ENCODE measurements around the gene VTI1A. TPM values are rescaled to one million over a fixed set of nuclear protein-coding genes. Genes with fewer than 3 reads are reported as not detected.

VTI1A gene
- total RNA-seq, 3 donors from 2014 or later, result 36.2 to 55.9 (median 44.4) TPM

- H3K4me3 ChIP-seq, result no peak overlapping the region
- no peaks in the 10 kb centered on the region for H3K9me3 ChIP-seq
- intact Hi-C loops (cut with DNase I, micrococcal nuclease), result no loop called here
- no peak for ATAC-seq
- H3K4me1 ChIP-seq (ENCODE audit: low read depth), result no peaks in the 10 kb centered on the region
- TF ChIP-seq CTCF (IDR thresholded peaks at IDR 0.05), result no peak
- DNase-seq, result no peak
- H3K36me3 ChIP-seq (ENCODE audit: low read depth), result no peaks in the 10 kb centered on the region
Measured at GRCh38 chr10:112698133-112698817, 251.3 kb downstream of the VTI1A start.

GRCh38 chr10:112698818-112699164 is 251.8 kb downstream of the VTI1A start:
- no peaks in the 10 kb centered on the region for H3K36me3 ChIP-seq (ENCODE audit: low read depth)
- ATAC-seq (no peak), DNase-seq (no peak)
- TF ChIP-seq CTCF (IDR thresholded peaks at IDR 0.05), result no peak
- intact Hi-C loops (cut with DNase I, micrococcal nuclease), result no loop called here
- H3K4me1 ChIP-seq (ENCODE audit: low read depth), result no peaks in the 10 kb centered on the region
- no peak overlapping the region for H3K4me3 ChIP-seq
- no peaks in the 10 kb centered on the region for H3K9me3 ChIP-seq

DNA sequence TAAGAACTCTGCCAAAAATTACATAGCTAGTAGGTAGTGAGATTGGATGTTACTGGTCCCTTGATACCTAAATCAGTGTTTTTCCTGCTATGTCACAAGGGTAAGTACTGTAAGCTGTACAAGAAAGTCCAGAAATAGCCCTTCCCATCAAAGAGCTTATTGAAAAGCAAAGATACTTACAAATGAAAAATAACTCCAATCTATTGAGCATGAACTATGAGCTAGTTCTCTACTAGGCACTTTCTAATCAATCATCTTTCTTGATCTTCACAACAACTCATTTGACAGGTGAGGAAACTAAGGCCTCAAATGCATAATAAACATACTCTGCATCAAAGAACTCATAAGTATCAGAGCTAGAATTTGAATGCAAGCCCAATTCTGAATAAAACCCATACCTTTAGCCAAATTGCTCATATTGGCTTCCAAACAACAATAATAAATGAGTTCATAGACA is 253.2 kb downstream of the VTI1A start:
- intact Hi-C loops (cut with DNase I, micrococcal nuclease), result no loop called here

DNA sequence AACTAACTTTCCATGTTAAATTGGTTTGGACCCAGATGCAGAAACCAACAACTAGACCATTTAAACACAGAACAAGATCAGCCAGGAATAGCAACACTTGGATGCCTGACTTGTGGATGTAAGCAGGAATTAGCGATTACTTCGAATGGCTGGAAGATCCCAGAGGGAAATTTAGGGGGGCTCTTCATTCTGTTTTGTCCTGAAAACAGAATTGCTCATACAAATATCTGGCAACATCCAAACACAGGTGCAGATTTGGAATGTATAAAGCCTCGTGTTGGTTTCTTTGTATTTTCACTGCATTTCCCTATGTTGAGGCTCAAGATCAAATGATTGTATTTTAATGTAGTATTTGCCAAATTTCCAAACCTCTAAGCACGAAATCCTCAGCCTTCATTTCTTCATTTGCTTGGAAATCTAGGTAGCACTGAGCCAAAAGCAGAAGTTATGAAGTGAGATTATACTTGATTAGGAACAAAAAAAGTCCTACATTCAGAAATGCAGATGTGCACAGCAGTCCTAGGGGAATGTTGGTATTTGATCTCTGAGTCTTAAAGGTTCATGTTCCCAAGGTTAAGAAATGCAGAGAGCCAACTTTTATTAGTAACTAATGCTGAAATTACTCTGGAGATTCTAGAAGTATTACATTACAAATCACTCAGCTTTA is 254.3 kb downstream of the VTI1A start:
- Histone ChIP-seq H3K4me3 (no peak overlapping the region), H3K4me1 (ENCODE audit: low read depth) (no peaks in the 10 kb centered on the region), H3K36me3 (ENCODE audit: low read depth) (no peaks in the 10 kb centered on the region), H3K9me3 (no peaks in the 10 kb centered on the region)
- DNase-seq, result no peak
- no peak for TF ChIP-seq CTCF (IDR thresholded peaks at IDR 0.05)
- no peak for ATAC-seq
- intact Hi-C loops (cut with DNase I, micrococcal nuclease), result no loop called here

More for the DNA sequence above, 253.2 kb downstream of the VTI1A start:
- no peaks in the 10 kb centered on the region for H3K36me3 ChIP-seq (ENCODE audit: low read depth)
- no peak overlapping the region for H3K4me3 ChIP-seq
- no peak for DNase-seq
- ATAC-seq, result no peak
- TF ChIP-seq CTCF (IDR thresholded peaks at IDR 0.05), result no peak
- no peaks in the 10 kb centered on the region for H3K9me3 ChIP-seq
- H3K4me1 ChIP-seq (ENCODE audit: low read depth), result no peaks in the 10 kb centered on the region

DNA sequence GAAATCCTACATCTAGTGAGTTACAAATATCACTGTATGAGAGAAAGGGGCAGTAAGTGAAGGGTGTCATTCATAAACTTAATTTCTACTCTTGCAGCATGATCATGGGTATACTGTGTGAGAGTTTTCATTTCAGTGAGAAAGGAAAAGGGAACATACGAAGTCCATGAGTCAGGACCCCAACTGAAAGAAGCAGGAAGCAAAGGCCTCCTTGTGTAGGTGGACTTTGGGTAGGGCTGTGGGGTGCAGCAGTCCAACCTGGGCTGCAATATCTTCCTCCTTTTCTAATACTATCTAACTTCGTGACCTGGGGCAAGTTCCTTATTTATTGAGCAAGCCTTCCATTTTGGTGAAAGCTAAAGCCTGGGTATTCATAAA is 254.9 kb downstream of the VTI1A start:
- no peak overlapping the region for H3K4me3 ChIP-seq
- no peaks in the 10 kb centered on the region for H3K36me3 ChIP-seq (ENCODE audit: low read depth)
- no peaks in the 10 kb centered on the region for H3K4me1 ChIP-seq (ENCODE audit: low read depth)
- intact Hi-C loops (cut with DNase I, micrococcal nuclease), result no loop called here
- no peaks in the 10 kb centered on the region for H3K9me3 ChIP-seq
- DNase-seq (no peak), ATAC-seq (peak; percentile 25)
- TF ChIP-seq CTCF (IDR thresholded peaks at IDR 0.05), result no peak
